Fibroblast of mammary gland (primary cell): ENCODE data around the gene STXBP5.

Source experiments
- DNase-seq: peaks from one replicate; pipeline ENCODE4 v3.0.0-alpha.2; 2010; ENCODE audit warnings: low read depth
- H3K4me3 ChIP-seq: 2 replicates; pipeline ENCODE4 v1.5.1; 2011; ENCODE audit warnings: low read depth, mild to moderate bottlenecking, low read length, moderate library complexity; ENCODE audit not compliant: control insufficient read depth
- TF ChIP-seq, protein P1 (sequence below): conservative IDR thresholded peaks from 2 replicates; pipeline ENCODE4 v1.5.1; 2011; ENCODE audit warnings: low read depth, low read length, inconsistent platforms; ENCODE audit not compliant: control insufficient read depth, insufficient read depth

STXBP5 gene

DNA sequence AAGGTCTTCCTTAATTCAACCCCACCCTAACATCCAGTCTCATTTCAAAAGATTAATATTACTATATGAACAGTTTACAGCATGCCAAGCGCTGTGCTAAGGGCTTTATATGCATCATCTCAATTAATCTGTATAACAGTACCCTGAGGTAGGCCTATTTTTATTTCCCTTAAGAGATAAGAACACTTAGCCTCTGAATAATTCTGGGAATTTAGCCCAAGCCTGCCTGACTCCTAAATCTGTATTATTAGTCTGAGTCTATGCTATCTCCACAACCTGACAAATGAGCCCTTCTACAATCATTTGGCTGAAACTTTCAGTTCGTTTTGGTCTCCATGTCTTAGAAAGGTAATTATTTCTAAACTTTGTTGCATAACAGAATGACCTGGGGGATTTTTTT lies 226.6 kb downstream of the STXBP5 start:
- TF ChIP-seq, protein P1, sequence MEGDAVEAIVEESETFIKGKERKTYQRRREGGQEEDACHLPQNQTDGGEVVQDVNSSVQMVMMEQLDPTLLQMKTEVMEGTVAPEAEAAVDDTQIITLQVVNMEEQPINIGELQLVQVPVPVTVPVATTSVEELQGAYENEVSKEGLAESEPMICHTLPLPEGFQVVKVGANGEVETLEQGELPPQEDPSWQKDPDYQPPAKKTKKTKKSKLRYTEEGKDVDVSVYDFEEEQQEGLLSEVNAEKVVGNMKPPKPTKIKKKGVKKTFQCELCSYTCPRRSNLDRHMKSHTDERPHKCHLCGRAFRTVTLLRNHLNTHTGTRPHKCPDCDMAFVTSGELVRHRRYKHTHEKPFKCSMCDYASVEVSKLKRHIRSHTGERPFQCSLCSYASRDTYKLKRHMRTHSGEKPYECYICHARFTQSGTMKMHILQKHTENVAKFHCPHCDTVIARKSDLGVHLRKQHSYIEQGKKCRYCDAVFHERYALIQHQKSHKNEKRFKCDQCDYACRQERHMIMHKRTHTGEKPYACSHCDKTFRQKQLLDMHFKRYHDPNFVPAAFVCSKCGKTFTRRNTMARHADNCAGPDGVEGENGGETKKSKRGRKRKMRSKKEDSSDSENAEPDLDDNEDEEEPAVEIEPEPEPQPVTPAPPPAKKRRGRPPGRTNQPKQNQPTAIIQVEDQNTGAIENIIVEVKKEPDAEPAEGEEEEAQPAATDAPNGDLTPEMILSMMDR = no peak
- no peak overlapping the region for H3K4me3 ChIP-seq
- no peak for DNase-seq

DNA sequence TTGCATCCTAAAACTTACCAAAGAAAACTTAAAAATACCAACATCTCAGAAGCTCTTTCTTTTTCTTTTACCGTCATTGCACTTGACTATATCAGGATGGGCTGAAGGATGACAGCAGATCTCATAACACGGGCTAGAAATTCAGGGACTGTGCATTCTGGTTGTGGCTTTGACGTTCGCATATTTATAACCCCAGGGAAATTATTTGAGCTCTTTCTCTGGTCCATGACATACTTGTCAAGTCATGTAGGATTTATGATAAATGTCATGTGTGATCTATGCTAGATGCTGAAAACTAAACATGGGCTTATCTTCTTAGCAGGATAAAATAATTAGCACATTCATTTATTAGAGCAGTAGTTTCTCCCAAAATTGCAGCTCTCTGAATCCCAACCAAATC lies 229.9 kb downstream of the STXBP5 start:
- TF ChIP-seq, protein P1 = no peak
- H3K4me3 ChIP-seq = no peak overlapping the region
- no peak for DNase-seq

DNA sequence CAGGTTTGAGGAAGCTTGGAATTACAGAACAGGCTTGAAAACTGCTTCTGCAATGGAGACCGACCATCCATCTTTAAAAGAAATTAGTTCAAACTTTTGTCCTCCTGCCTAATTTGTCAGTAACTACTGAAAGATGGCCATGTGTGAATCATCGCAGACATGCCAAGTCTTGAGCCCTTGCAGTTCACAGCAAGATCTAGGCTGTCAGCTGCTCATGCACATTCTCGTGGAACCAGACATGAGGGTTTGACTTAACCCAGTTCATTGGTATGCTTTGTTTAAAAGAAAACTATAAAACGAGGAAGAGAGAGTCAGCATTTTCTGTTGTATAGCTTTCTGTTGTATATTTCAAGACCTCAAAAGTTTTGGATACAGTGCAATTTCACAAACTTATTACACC lies 230.3 kb downstream of the STXBP5 start:
- TF ChIP-seq, protein P1 = no peak
- no peak overlapping the region for H3K4me3 ChIP-seq
- DNase-seq = peak; percentile 8

DNA sequence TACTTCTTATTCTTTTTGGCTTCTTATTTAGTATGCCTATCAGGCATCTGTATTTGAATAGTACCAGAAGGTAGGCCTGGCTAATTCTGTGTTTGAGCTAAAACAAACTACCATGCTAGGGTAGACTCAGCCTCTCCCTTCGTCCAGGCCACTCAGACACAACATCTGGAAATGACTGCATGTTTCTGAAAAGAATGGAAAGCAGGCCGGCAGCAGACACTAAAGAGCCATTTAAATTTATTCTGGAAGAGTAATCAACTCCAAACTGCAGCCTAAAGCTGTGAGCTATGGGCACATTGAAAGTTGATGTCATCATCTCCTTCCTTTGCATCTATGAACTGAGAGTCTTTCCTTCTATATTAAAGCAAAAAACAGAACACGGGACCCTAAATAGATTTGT lies 233.4 kb downstream of the STXBP5 start:
- TF ChIP-seq, protein P1 = no peak
- no peak for DNase-seq
- no peak overlapping the region for H3K4me3 ChIP-seq

DNA sequence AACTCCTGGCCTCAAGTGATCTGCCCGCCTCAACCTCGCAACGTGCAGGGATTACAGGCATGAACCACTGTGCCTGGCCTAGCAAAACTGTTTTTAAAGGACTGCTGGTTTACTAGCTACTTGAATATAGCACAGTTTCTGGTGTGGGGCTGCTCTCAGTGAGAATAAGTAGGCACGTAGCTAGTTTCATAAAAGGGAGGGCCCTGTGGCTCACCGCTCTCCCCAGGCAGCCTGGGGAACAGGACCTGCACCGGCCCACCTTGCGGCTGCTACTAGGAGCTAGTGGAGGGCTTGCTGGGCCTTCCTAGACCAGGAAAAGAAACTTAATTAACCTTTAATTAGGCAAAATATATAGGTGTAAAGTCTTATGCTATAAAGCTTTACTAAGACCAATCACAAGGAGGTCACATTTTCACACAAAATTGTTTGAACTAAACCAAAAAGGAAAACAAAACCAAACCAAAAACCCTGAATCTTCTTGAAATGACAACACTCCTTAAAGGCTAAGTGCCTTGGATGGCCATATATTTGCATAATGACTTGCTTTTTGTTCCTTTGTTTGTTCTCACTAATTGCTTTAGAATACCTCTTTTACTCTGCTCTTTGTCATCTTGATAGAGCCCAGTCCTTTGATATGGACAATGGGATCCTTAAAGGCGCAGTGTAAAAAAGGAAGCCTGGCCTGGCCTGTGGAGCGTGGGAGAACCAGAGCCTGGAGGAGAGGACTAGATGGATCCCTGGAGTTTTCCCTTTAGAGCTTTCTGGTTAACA lies 234.7 kb downstream of the STXBP5 start:
- TF ChIP-seq, protein P1 = no peak
- H3K4me3 ChIP-seq = no peak overlapping the region
- DNase-seq = no peak
